GM12878 (cell line): ENCODE data around the gene THRA. TPM values are rescaled to one million over a fixed set of nuclear protein-coding genes. Genes with fewer than 3 reads are reported as not detected.

Experiments
- BCLAF1 ChIP-seq: fragments of 450-650 bp; IDR thresholded peaks from 2 replicates; pipeline ENCODE4 v1.6.1; 2017; ENCODE audit warnings: antibody characterized with exemption, mild to moderate bottlenecking, moderate library complexity
- EED ChIP-seq: sonication (generic); IDR thresholded peaks from 2 replicates; pipeline ENCODE4 v1.6.1; 2016; ENCODE audit warnings: antibody characterized with exemption, low read depth
- ESRRA ChIP-seq: IDR thresholded peaks from 2 replicates; pipeline ENCODE4 v1.6.1; 2012; ENCODE audit warnings: mild to moderate bottlenecking, low read length, improper control_type of control experiment
- HDAC6 ChIP-seq: fragments of 200-600 bp; sonication (generic); IDR thresholded peaks from one replicate; pipeline ENCODE4 v1.8.0; 2017; ENCODE audit warnings: antibody characterized with exemption; ENCODE audit not compliant: unreplicated experiment
- HDGF ChIP-seq: fragments of 450-650 bp; IDR thresholded peaks from 2 replicates; pipeline ENCODE4 v1.6.1; 2016; ENCODE audit warnings: antibody characterized with exemption
- IKZF1 ChIP-seq: fragments of 450-650 bp; conservative IDR thresholded peaks from 2 replicates; pipeline ENCODE4 v1.6.1; 2017; ENCODE audit warnings: antibody characterized with exemption, mild to moderate bottlenecking
- LARP7 ChIP-seq: fragments of 450-650 bp; IDR thresholded peaks from 2 replicates; pipeline ENCODE4 v1.6.1; 2017; ENCODE audit warnings: mild to moderate bottlenecking
- MTA2 ChIP-seq: fragments of 450-650 bp; IDR thresholded peaks from 2 replicates; pipeline ENCODE4 v1.6.1; 2016; ENCODE audit warnings: low read depth, mild to moderate bottlenecking, moderate library complexity
- NBN ChIP-seq: fragments of 450-650 bp; IDR thresholded peaks from 2 replicates; pipeline ENCODE4 v1.6.1; 2016
- NKRF ChIP-seq: fragments of 450-650 bp; conservative IDR thresholded peaks from 2 replicates; pipeline ENCODE4 v1.6.1; 2017; ENCODE audit warnings: mild to moderate bottlenecking, moderate library complexity
- NR2C1 ChIP-seq: fragments of 450-650 bp; IDR thresholded peaks from 2 replicates; pipeline ENCODE4 v1.6.1; 2017; ENCODE audit warnings: antibody characterized with exemption, mild to moderate bottlenecking, moderate library complexity
- PAX8 ChIP-seq: fragments of 450-650 bp; IDR thresholded peaks from 2 replicates; pipeline ENCODE4 v1.6.1; 2017; ENCODE audit warnings: mild to moderate bottlenecking, moderate library complexity
- PML ChIP-seq: IDR thresholded peaks from 2 replicates; pipeline ENCODE4 v1.6.1; 2012; ENCODE audit warnings: low read length, inconsistent platforms
- RB1 ChIP-seq: fragments of 450-650 bp; formaldehyde crosslinking; IDR thresholded peaks from 2 replicates; pipeline ENCODE4 v1.6.1; 2017; ENCODE audit warnings: mild to moderate bottlenecking, borderline replicate concordance
- STAT3 ChIP-seq: IDR thresholded peaks from 2 replicates; pipeline ENCODE4 v1.6.1; 2011; ENCODE audit warnings: low read depth, low read length, improper control_type of control experiment
- TCF12 ChIP-seq: IDR thresholded peaks from 2 replicates; pipeline ENCODE4 v1.6.1; 2011; ENCODE audit warnings: low read depth, mild to moderate bottlenecking, low read length
- TCF3 ChIP-seq: IDR thresholded peaks from 2 replicates; pipeline ENCODE4 v1.6.1; 2012; ENCODE audit warnings: low read depth, mild to moderate bottlenecking, low read length, borderline replicate concordance; ENCODE audit not compliant: insufficient read depth
- YY1 ChIP-seq: IDR thresholded peaks from 2 replicates; pipeline ENCODE4 v1.6.1; 2011; ENCODE audit warnings: low read depth, mild to moderate bottlenecking, low read length
- ZBTB33 ChIP-seq: fragments of 450-650 bp; IDR thresholded peaks from 2 replicates; pipeline ENCODE4 v1.6.1; 2017; ENCODE audit warnings: mild to moderate bottlenecking
- polyA plus RNA-seq, 11 experiments: library from polyadenylated mRNA; depleted of rRNA in 4 of 11; unstranded in 6 of 11; stranded (reverse) in 5 of 11; fragments of >200 nt; fragmentation: Nextera tagmentation in 4 of 11; fragmentation: Illumina TruSeq in 1 of 11; extraction: Ambion mirVana in 4 of 11; extraction: Trizol in 1 of 11; gene quantifications; 1 replicate in 1 of 11; 2 replicates in 10 of 11; pipeline versions ENCODE4 v1.2.1 to v1.2.3, GENCODE V29; 2011 to 2016; ENCODE audit warnings: inconsistent platforms in 2 of 11, missing spikeins in 2 of 11, low read depth in 1 of 11
- total RNA-seq, 4 experiments: library from RNA; depleted of rRNA in 3 of 4; stranded (reverse); fragments of >200 nt in 3 of 4; fragmentation: Illumina TruSeq in 1 of 4; extraction: Trizol in 1 of 4; gene quantifications; 2 replicates each; pipeline versions ENCODE4 v1.2.1 to v1.2.3, GENCODE V29; 2013 to 2021
- TF ChIP-seq, protein P1 (sequence below): IDR thresholded peaks from 2 replicates; pipeline ENCODE4 v1.6.1; 2011; ENCODE audit warnings: low read depth, mild to moderate bottlenecking, low read length, moderate library complexity, borderline replicate concordance; ENCODE audit errors: extremely low read depth
- TF ChIP-seq, protein P2 (sequence below): IDR thresholded peaks from 2 replicates; pipeline ENCODE4 v1.6.1; 2012; ENCODE audit warnings: low read depth, low read length, improper control_type of control experiment
- TF ChIP-seq, protein P3 (sequence below): IDR thresholded peaks from 2 replicates; pipeline ENCODE4 v1.6.1; 2011; ENCODE audit warnings: mild to moderate bottlenecking, low read depth, low read length, moderate library complexity; ENCODE audit not compliant: insufficient replicate concordance

The THRA gene
- total and polyA plus RNA-seq, 10 of the 15 experiments (the other 5 are each of a cell fraction or from before 2014, with no cell fraction given), result 0.03 to 2.0 (median 0.64) TPM

DNA sequence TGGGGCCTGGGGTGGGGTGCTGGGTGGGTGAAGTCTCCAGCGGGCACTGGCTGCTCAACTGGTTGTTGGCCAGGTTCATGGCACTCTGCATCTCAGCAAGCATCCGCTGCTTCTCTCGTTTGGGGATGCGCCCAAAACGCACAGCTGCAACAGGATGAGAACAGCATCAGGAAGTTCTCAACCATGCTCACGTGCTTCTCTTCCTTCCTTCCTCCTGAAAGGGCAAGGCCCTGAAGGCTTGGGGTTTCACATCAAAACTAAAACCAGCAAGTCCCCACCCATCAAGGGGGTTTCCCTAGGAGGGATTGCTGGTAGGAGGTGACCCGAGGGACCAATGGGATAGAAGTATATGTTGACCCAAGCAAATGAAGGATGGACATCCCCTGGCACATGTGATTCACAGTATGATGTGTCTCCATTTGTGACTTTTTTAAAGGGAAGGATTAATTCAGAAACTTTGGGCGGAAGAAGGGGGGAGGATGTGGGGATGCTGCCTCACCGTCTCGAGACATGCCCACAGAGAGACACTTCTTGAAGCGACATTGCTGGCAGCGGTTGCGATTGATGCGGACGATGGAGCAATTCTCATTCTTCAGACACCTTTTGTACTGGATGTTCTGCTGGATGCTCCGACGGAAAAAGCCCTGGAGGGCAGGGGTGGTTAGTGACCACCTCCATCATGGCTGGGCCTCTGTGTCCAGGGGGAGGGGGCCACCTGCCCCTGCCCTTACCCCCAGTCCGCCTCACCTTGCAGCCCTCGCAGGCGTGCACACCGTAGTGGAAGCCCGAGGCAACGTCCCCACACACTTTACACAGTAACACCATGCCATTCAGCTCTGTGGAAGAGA is 33.4 kb downstream of the THRA start (continued):
- TF ChIP-seq, protein P1, sequence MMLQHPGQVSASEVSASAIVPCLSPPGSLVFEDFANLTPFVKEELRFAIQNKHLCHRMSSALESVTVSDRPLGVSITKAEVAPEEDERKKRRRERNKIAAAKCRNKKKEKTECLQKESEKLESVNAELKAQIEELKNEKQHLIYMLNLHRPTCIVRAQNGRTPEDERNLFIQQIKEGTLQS, result peak; percentile 5; the same call in 1 of the 2 replicates
- TF ChIP-seq YY1 (no peak), LARP7 (no peak), HDGF (no peak), EED (peak; percentile 74; the same call in 1 of the 2 replicates), BCLAF1 (no peak), NBN (0 out of 2 replicates have a peak, but pooled peaks have one; percentile 65), RB1 (no peak), NR2C1 (no peak), PAX8 (no peak), TCF12 (peak; percentile 43; the same call in 1 of the 2 replicates), IKZF1 (peak; percentile 91), NKRF (no peak), STAT3 (no peak), ESRRA (no peak), MTA2 (no peak), TCF3 (no peak), ZBTB33 (no peak), PML (no peak), HDAC6 (no peak)
- TF ChIP-seq, protein P2, sequence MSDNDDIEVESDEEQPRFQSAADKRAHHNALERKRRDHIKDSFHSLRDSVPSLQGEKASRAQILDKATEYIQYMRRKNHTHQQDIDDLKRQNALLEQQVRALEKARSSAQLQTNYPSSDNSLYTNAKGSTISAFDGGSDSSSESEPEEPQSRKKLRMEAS, result no peak; the same call in 1 of the 2 replicates
- TF ChIP-seq, protein P3, sequence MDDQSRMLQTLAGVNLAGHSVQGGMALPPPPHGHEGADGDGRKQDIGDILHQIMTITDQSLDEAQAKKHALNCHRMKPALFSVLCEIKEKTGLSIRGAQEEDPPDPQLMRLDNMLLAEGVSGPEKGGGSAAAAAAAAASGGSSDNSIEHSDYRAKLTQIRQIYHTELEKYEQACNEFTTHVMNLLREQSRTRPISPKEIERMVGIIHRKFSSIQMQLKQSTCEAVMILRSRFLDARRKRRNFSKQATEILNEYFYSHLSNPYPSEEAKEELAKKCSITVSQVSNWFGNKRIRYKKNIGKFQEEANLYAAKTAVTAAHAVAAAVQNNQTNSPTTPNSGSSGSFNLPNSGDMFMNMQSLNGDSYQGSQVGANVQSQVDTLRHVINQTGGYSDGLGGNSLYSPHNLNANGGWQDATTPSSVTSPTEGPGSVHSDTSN, result no peak
